Fibroblast of lung (primary cell): ENCODE data around the gene DEDD2.
"Not testable (repeated sequence)": the region's sequence is repeated elsewhere in the genome, so short reads cannot be mapped to it uniquely, and the experiment has no call there.

Experiments
- CTCF ChIP-seq, 2 donors: IDR thresholded peaks in 1 of 2; conservative IDR thresholded peaks in 1 of 2; 1 replicate in 1 of 2; 2 replicates in 1 of 2; pipeline ENCODE4 v1.5.1; 2011 to 2012; ENCODE audit warnings: low read length in 2 of 2, control low read depth in 1 of 2, inconsistent platforms in 1 of 2, low read depth in 1 of 2, mild to moderate bottlenecking in 1 of 2
- EZH2 ChIP-seq: IDR thresholded peaks from 2 replicates; pipeline ENCODE4 v1.5.1; 2012; ENCODE audit warnings: low read length, control low read depth, mild to moderate bottlenecking; ENCODE audit errors: missing control alignments

GRCh38 chr19:42266105-42266504 lies 48.6 kb upstream of the DEDD2 start:
- not testable (repeated sequence) for TF ChIP-seq EZH2; CTCF (conservative IDR thresholded peaks at IDR 0.05 in 1 of 2, IDR thresholded peaks at IDR 0.05 in 1 of 2; ENCODE audit: low read depth in 1 of 2, low read length in 2 of 2)
